HEK293T (cell line): ENCODE measurements around the gene RELB.
"Not testable (repeated sequence)": the region's sequence is repeated elsewhere in the genome, so short reads cannot be mapped to it uniquely, and the experiment has no call there.

Source experiments
- CTCF ChIA-PET: fragments of 350-600 bp; formaldehyde crosslinking; extraction: SDS; loops from one replicate; lab custom pipeline; 2021; ENCODE audit warnings: antibody characterized with exemption, inconsistent platforms; lab: Yijun Ruan, JAX
- POLR2A ChIA-PET: fragments of 350-600 bp; formaldehyde crosslinking; extraction: SDS; loops from one replicate; lab custom pipeline; 2020; ENCODE audit warnings: antibody characterized with exemption, inconsistent platforms; lab: Yijun Ruan, JAX
- DNase-seq: peaks from one replicate; pipeline ENCODE4 v3.0.0; 2012; ENCODE audit warnings: mixed read lengths; ENCODE audit errors: extremely low spot score
- ARNT ChIP-seq: fragments of 450-650 bp; IDR thresholded peaks from 2 replicates; pipeline ENCODE4 v1.6.1; 2017; ENCODE audit warnings: mild to moderate bottlenecking
- BHLHE40 ChIP-seq: fragments of 450-650 bp; IDR thresholded peaks from 2 replicates; pipeline ENCODE4 v1.6.1; 2016; ENCODE audit warnings: mild to moderate bottlenecking, moderate library complexity, borderline replicate concordance
- CTBP1 ChIP-seq: fragments of 450-650 bp; IDR thresholded peaks from 2 replicates; pipeline ENCODE4 v1.6.1; 2016; ENCODE audit warnings: borderline replicate concordance
- ELF4 ChIP-seq: fragments of 450-650 bp; IDR thresholded peaks from 2 replicates; pipeline ENCODE4 v1.6.1; 2017; ENCODE audit warnings: antibody characterized with exemption
- FOXA1 ChIP-seq: fragments of 450-650 bp; IDR thresholded peaks from 2 replicates; pipeline ENCODE4 v1.6.1; 2016; ENCODE audit warnings: mild to moderate bottlenecking
- FOXK2 ChIP-seq: fragments of 450-650 bp; IDR thresholded peaks from 2 replicates; pipeline ENCODE4 v1.6.1; 2016; ENCODE audit warnings: mild to moderate bottlenecking
- FOXM1 ChIP-seq: fragments of 450-650 bp; IDR thresholded peaks from 2 replicates; pipeline ENCODE4 v1.6.1; 2017; ENCODE audit warnings: mild to moderate bottlenecking, borderline replicate concordance
- HDGF ChIP-seq: fragments of 450-650 bp; IDR thresholded peaks from 2 replicates; pipeline ENCODE4 v1.6.1; 2017; ENCODE audit warnings: antibody characterized with exemption, borderline replicate concordance
- L3MBTL2 ChIP-seq: fragments of 450-650 bp; conservative IDR thresholded peaks from 2 replicates; pipeline ENCODE4 v1.6.1; 2016; ENCODE audit warnings: mild to moderate bottlenecking
- LEF1 ChIP-seq: fragments of 450-650 bp; IDR thresholded peaks from 2 replicates; pipeline ENCODE4 v1.6.1; 2017; ENCODE audit warnings: mild to moderate bottlenecking, borderline replicate concordance
- NFRKB ChIP-seq: fragments of 450-650 bp; IDR thresholded peaks from 2 replicates; pipeline ENCODE4 v1.6.1; 2016; ENCODE audit warnings: mild to moderate bottlenecking, moderate library complexity
- SP1 ChIP-seq: fragments of 450-650 bp; IDR thresholded peaks from 2 replicates; pipeline ENCODE4 v1.6.1; 2017
- SUZ12 ChIP-seq: fragments of 450-650 bp; IDR thresholded peaks from 2 replicates; pipeline ENCODE4 v1.6.1; 2016; ENCODE audit warnings: mild to moderate bottlenecking
- TARDBP ChIP-seq: fragments of 450-650 bp; IDR thresholded peaks from 2 replicates; pipeline ENCODE4 v1.6.1; 2016
- ZNF384 ChIP-seq: fragments of 450-650 bp; IDR thresholded peaks from 2 replicates; pipeline ENCODE4 v1.6.1; 2016
- TF ChIP-seq, protein P1 (sequence below): fragments of 450-650 bp; IDR thresholded peaks from 2 replicates; pipeline ENCODE4 v1.6.1; 2016

Gene RELB

DNA sequence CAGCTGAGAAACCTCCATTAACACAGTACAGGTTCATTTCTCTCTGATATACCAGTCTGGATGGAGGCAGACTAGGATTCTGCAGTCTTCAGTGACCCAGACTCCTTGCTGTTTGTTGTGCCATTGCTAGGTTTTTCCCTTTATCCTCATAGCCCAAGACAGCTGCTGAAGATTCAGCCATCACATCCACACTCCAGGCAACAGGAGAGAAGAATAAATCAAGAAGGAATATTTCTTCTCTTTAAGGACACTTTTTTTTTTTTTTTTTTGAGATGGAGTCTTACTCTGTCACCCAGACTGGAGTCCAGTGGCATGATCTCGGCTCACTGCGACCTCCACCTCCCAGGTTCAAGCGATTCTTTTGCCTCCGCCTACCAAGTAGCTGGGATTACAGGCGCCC, 31.8 kb upstream of the RELB start:
- TF ChIP-seq NFRKB (no peak), FOXA1 (no peak), HDGF (no peak), SUZ12 (no peak), LEF1 (no peak), FOXK2 (no peak), BHLHE40 (no peak), L3MBTL2 (no peak), TARDBP (no peak), ARNT (no peak), FOXM1 (no peak), ELF4 (no peak), ZNF384 (no peak), CTBP1 (no peak), SP1 (no peak)
- TF ChIP-seq, protein P1, sequence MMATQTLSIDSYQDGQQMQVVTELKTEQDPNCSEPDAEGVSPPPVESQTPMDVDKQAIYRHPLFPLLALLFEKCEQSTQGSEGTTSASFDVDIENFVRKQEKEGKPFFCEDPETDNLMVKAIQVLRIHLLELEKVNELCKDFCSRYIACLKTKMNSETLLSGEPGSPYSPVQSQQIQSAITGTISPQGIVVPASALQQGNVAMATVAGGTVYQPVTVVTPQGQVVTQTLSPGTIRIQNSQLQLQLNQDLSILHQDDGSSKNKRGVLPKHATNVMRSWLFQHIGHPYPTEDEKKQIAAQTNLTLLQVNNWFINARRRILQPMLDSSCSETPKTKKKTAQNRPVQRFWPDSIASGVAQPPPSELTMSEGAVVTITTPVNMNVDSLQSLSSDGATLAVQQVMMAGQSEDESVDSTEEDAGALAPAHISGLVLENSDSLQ: no peak
- ChIA-PET CTCF (no interaction called here), POLR2A (interaction anchor here (1.5 kb wide), 1 partner anchor 15 kb away, joined by 5 read pairs; the partner anchor contains the start of gene CLPTM1)
- no peak for DNase-seq

DNA sequence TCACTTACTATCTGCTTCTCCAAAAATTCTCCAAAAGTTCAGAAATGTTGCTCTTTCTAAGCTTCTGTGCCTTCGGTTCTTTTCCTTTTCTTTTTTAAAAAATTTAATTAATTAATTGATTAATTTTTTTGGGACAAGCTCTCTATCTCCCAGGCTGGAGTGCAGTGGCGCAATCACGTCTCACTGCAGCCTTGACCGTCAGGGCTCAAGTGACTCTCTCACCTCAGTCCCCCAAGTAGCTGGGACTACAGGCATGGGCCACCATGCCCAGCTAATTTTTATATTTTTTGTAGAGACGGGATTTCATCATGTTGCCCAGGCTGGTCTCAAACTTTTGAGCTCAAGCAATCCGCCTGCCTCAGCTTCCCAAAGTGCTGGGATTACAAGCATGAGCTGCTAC, 29.8 kb upstream of the RELB start:
- CTCF ChIA-PET: interaction anchor here (1.0 kb wide), 1 partner anchor 229 kb away, joined by 3 read pairs; no protein-coding TSS in a partner anchor
- not testable (repeated sequence) for DNase-seq
- POLR2A ChIA-PET: interaction anchor here (1.4 kb wide), 1 partner anchor 17 kb away, joined by 8 read pairs; the partner anchor contains the start of gene CLPTM1

DNA sequence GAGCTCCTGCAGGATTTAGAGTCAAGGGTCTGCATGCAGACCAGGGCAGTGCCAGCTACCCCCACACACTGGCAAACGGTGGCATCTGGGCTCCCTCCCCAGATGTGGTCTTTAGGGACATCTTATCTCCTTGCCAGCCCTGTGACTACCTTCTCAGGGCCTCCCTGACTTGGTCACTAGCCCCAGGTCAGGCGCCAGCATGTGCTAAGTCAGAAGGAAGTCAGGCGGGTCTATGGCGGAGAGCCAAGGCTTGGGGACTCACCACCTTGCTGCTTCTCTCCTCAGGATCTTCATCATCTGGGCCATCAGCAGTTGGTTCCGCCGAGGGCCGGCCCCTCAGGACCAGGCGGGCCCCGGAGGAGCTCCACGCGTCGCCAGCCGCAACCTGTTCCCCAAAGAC, 28.5 kb upstream of the RELB start:
- POLR2A ChIA-PET: no interaction called here
- TF ChIP-seq ZNF384: no peak
- TF ChIP-seq, protein P1: no peak
- no peak for TF ChIP-seq L3MBTL2
- no peak for TF ChIP-seq ELF4
- no peak for TF ChIP-seq FOXM1
- TF ChIP-seq SUZ12: no peak
- TF ChIP-seq CTBP1: no peak
- TF ChIP-seq HDGF: no peak
- no peak for TF ChIP-seq LEF1
- no peak for TF ChIP-seq FOXA1
- no peak for TF ChIP-seq FOXK2
- no peak for TF ChIP-seq SP1
- TF ChIP-seq BHLHE40: no peak
- TF ChIP-seq TARDBP: no peak
- TF ChIP-seq ARNT: no peak
- TF ChIP-seq NFRKB: no peak
- CTCF ChIA-PET: no interaction called here
- DNase-seq: no peak

DNA sequence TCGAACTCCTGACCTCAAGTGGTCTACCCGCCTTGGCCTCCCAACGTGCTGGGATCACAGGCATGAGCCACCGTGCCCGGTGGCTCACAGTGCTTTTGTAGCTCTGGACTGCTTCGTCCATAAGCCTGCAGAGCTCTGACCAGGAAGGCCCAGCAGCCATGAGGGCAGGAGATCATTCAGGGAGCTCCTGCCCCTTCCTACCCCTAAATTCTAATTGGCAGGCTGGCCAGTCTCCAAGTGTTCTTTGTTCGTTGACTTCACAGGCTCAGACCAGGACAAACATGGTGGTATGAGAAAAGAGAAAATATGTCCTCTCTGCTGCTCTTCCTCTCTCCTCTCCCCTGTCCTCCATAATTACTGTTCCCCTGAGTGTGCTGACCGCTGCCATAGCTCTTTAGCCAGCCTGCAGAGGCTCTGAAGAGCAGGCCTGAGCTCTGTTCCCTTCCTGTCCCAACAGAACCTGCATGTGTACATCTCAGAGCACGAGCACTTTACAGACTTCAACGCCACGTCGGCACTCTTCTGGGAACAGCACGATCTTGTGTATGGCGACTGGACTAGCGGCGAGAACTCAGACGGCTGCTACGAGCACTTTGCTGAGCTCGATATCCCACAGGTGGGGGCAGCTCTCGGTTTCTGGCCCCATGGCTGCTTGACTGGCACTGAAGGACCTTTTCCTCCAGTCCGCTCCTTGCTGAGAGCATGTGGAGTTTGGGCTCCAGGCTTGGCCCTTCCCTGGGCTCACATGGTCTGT, 27.1 kb upstream of the RELB start:
- ChIA-PET CTCF (no interaction called here), POLR2A (interaction anchor here (0.8 kb wide), 1 partner anchor 19 kb away, joined by 3 read pairs; the partner anchor contains the start of gene CLPTM1)
- TF ChIP-seq ARNT (no peak), FOXA1 (no peak)
- DNase-seq: no peak

DNA sequence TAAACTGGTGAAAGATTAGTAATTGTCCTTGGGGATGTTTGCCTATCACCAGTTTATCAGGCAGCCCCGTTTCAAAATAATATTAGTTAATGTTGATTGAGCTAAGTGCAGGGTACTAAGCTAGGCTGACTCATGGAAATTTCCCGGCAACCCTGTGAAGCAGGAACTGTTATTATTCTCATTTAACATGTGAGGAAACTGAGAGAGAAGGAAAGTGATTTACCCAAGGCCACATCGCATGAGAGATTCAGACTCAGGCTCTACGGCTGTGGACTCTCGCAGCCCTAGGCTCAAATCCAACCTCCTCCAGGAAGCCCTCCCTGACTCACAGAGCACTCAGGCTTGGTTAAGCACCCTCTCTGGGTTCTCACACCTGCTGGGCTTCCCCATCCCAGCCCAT, 26.4 kb upstream of the RELB start:
- ChIA-PET CTCF (no interaction called here), POLR2A (interaction anchor here (0.8 kb wide), 1 partner anchor 20 kb away, joined by 3 read pairs; the partner anchor contains the start of gene CLPTM1)
- TF ChIP-seq SUZ12 (no peak), SP1 (no peak), HDGF (no peak), FOXK2 (no peak), NFRKB (no peak), FOXM1 (no peak), ELF4 (no peak), CTBP1 (no peak)
- DNase-seq: no peak

DNA sequence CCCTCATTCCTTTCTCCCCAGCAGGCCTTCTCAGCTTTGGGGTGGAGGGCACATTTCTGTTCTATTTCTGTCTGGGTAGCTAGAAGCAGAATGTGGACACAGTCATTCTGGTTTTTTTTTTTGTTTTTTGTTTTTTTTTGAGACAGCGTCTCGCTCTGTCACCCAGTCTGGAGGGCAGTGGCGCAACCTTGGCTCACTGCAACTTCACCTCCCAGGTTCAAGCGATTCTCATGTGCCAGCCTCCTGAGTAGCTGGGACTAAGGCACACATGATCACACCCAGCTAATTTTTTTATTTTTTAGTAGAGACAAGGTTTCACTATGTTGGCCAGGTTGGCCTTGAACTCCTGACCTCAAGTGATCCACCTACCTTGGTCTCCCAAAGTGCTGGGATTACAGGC, 25.8 kb upstream of the RELB start:
- no peak for DNase-seq
- TF ChIP-seq ARNT (no peak), FOXK2 (no peak), NFRKB (no peak), ZNF384 (no peak), L3MBTL2 (no peak), HDGF (no peak), CTBP1 (no peak), LEF1 (no peak), FOXM1 (no peak), SUZ12 (no peak), SP1 (no peak), TARDBP (no peak), BHLHE40 (no peak), ELF4 (no peak)
- TF ChIP-seq, protein P1: no peak
- POLR2A ChIA-PET: no interaction called here
- CTCF ChIA-PET: no interaction called here
